Measurements from ENCODE around the gene RAB5B. TPM values are rescaled to one million over a fixed set of nuclear protein-coding genes. Genes with fewer than 3 reads are reported as not detected.

The RAB5B gene
- total RNA-seq, 6 experiments from 2014 or later: 90.2 to 107 (median 96.5) TPM

DNA sequence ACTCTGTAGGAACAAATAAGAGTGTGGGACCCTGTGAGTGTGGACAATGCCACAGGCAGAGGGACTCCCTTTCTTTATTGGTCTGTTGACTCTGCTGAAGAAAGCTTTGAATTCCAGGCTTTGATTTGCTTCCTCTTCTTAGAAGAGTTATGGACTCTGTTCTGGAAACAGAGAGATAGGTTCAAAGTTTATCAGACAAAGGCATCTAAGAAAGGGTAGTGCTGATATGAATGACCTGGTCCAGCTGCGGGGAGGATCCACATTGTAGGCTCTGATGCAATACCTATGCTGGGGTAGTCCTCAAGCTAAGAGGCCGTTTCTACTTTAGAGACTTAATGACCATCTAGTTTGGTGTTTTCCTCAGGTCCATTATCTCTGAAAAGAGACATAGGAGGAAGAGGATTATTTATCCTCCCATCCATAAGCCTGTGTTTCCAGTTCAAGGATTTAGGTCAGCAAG, 36.3 kb downstream of the RAB5B start:
- no peaks in the 10 kb centered on the region for H3K9me3 Mint-ChIP-seq
- no peak overlapping the region for H3K27ac Mint-ChIP-seq
- TF ChIP-seq, protein P1, sequence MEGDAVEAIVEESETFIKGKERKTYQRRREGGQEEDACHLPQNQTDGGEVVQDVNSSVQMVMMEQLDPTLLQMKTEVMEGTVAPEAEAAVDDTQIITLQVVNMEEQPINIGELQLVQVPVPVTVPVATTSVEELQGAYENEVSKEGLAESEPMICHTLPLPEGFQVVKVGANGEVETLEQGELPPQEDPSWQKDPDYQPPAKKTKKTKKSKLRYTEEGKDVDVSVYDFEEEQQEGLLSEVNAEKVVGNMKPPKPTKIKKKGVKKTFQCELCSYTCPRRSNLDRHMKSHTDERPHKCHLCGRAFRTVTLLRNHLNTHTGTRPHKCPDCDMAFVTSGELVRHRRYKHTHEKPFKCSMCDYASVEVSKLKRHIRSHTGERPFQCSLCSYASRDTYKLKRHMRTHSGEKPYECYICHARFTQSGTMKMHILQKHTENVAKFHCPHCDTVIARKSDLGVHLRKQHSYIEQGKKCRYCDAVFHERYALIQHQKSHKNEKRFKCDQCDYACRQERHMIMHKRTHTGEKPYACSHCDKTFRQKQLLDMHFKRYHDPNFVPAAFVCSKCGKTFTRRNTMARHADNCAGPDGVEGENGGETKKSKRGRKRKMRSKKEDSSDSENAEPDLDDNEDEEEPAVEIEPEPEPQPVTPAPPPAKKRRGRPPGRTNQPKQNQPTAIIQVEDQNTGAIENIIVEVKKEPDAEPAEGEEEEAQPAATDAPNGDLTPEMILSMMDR (IDR thresholded peaks at IDR 0.05): no peak
- no peak for DNase-seq
- peaks cover 19% of the 10 kb centered on the region for H3K4me1 Mint-ChIP-seq (ENCODE audit: low read depth)
- H3K36me3 Mint-ChIP-seq (ENCODE audit: low read depth): no peaks in the 10 kb centered on the region
- H3K27me3 Mint-ChIP-seq (ENCODE audit: insufficient read depth): peaks cover 1% of the 10 kb centered on the region; the same call in 1 of the 2 replicates
- no peak overlapping the region for H3K4me3 Mint-ChIP-seq

DNA sequence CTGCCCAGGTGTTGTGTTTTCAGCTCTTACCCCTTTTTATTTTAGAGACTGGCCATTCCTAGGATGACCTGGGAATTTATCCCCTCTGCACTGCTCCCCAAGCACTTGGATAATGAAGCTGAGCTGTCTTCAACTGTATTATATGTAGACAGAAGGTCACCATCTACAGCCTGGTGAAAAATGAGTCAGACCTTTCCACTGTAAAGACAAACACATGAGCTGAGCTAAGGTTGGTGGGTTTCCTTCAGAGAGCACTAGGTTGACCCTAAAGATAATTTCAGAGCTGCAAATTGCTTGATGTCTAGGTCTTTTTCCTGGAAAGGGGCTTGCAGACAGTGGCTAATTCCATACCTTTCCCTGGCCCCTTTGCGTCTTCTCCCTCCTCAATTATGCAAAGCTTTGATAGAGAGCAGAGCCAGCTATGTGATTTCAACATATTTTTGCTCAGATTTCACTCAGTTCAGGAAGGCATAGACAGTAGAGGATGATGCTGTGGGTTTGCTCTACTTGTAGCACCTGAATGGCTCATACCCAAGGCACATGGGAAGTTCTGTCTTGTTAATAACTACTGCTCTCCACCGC, 37.7 kb downstream of the RAB5B start:
- Mint-ChIP-seq H3K27ac (no peak overlapping the region), H3K9me3 (no peaks in the 10 kb centered on the region), H3K27me3 (ENCODE audit: insufficient read depth) (peaks cover 1% of the 10 kb centered on the region; the same call in 1 of the 2 replicates), H3K4me3 (no peak overlapping the region), H3K36me3 (ENCODE audit: low read depth) (no peaks in the 10 kb centered on the region), H3K4me1 (ENCODE audit: low read depth) (peaks cover 19% of the 10 kb centered on the region)
- DNase-seq: no peak
- TF ChIP-seq, protein P1 (IDR thresholded peaks at IDR 0.05): no peak

DNA sequence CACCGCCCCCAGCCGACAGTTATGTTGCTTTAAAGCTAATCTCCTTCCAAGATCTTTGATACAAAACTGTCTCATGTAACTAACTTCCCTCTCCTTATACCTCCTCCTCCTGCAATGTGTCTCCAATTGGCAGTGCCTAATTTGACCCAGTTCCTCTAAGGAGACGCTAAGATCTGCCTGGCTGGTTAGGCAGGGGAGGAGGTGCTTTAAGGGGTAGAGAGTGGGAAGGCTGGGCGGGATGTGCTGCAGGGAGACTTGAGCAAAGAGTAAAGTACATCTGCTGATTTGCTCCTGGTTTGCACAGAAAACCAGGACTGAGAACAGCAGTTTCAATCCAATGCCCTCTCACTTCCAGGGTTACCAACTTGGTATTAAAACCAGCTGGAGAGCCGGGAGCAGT, 39.6 kb downstream of the RAB5B start:
- DNase-seq: no peak
- H3K9me3 Mint-ChIP-seq: no peaks in the 10 kb centered on the region
- no peaks in the 10 kb centered on the region for H3K36me3 Mint-ChIP-seq (ENCODE audit: low read depth)
- H3K27me3 Mint-ChIP-seq (ENCODE audit: insufficient read depth): no peaks in the 10 kb centered on the region
- no peak overlapping the region for H3K27ac Mint-ChIP-seq
- 0 out of 2 replicates have a peak, but pooled peaks cover 6% of the 10 kb centered on the region for H3K4me1 Mint-ChIP-seq (ENCODE audit: low read depth)
- no peak overlapping the region for H3K4me3 Mint-ChIP-seq
- TF ChIP-seq, protein P1 (IDR thresholded peaks at IDR 0.05): no peak

DNA sequence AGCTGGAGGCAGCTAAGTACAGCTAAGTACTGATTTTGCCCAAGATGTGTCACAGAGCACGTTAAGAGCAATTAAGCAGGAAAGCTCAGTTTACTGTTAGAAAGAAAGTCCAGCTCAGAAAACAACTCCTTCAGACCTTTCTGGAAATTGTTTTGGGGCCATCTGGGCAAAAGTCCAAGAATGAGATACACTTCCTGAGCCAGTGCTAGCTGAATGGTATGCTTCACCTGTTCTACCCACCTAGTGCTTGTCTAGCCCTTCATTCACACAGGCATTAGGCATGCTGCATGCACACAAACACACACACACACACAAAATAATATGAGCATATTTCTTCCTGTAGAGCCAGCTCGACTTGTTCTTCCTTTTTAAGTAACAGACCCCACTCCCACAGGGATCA, 40.3 kb downstream of the RAB5B start:
- no peaks in the 10 kb centered on the region for H3K27me3 Mint-ChIP-seq (ENCODE audit: insufficient read depth)
- H3K27ac Mint-ChIP-seq: no peak overlapping the region
- H3K4me3 Mint-ChIP-seq: no peak overlapping the region
- H3K4me1 Mint-ChIP-seq (ENCODE audit: low read depth): 0 out of 2 replicates have a peak, but pooled peaks cover under 1% of the 10 kb centered on the region
- DNase-seq: no peak
- TF ChIP-seq, protein P1 (IDR thresholded peaks at IDR 0.05): no peak
- no peaks in the 10 kb centered on the region for H3K9me3 Mint-ChIP-seq
- H3K36me3 Mint-ChIP-seq (ENCODE audit: low read depth): no peaks in the 10 kb centered on the region

DNA sequence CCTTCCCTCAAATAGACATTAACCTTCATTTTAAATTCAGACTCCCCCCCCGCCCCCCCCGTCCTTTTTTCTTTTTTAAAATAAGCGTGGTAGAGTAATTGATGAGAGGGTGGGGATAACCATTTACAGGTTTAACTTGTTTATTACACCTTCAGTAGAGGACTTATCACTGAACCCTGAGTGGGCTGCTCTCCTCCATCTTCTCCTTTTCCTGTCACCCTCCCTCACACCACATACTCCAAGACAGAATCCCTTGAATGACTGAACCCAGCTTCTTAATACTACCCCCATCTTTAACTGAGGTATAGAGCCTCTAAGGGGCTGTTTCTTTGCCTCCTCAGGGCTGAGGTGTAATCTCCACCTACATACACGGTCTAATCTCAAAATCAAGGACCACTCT, 43.3 kb downstream of the RAB5B start:
- TF ChIP-seq, protein P1 (IDR thresholded peaks at IDR 0.05): no peak
- peaks cover 10% of the 10 kb centered on the region; the same call in 1 of the 2 replicates for H3K4me1 Mint-ChIP-seq (ENCODE audit: low read depth)
- DNase-seq: no peak
- H3K4me3 Mint-ChIP-seq: no peak overlapping the region
- H3K27me3 Mint-ChIP-seq (ENCODE audit: insufficient read depth): no peaks in the 10 kb centered on the region
- no peak overlapping the region for H3K27ac Mint-ChIP-seq
- no peaks in the 10 kb centered on the region for H3K36me3 Mint-ChIP-seq (ENCODE audit: low read depth)
- no peaks in the 10 kb centered on the region for H3K9me3 Mint-ChIP-seq

All from HFFc6 (cell line).